ENCODE data around the gene NUDT13.

The NUDT13 gene

GRCh38 chr10:73084209-73084608 is 26.0 kb upstream of the NUDT13 start:
- no peak for TF ChIP-seq POLR2AphosphoS5 (IDR thresholded peaks at IDR 0.05; ENCODE audit: low read depth)
- TF ChIP-seq, protein P1, sequence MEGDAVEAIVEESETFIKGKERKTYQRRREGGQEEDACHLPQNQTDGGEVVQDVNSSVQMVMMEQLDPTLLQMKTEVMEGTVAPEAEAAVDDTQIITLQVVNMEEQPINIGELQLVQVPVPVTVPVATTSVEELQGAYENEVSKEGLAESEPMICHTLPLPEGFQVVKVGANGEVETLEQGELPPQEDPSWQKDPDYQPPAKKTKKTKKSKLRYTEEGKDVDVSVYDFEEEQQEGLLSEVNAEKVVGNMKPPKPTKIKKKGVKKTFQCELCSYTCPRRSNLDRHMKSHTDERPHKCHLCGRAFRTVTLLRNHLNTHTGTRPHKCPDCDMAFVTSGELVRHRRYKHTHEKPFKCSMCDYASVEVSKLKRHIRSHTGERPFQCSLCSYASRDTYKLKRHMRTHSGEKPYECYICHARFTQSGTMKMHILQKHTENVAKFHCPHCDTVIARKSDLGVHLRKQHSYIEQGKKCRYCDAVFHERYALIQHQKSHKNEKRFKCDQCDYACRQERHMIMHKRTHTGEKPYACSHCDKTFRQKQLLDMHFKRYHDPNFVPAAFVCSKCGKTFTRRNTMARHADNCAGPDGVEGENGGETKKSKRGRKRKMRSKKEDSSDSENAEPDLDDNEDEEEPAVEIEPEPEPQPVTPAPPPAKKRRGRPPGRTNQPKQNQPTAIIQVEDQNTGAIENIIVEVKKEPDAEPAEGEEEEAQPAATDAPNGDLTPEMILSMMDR (IDR thresholded peaks at IDR 0.05; ENCODE audit: insufficient read depth, low read length) = no peak
- TF ChIP-seq, protein P2, sequence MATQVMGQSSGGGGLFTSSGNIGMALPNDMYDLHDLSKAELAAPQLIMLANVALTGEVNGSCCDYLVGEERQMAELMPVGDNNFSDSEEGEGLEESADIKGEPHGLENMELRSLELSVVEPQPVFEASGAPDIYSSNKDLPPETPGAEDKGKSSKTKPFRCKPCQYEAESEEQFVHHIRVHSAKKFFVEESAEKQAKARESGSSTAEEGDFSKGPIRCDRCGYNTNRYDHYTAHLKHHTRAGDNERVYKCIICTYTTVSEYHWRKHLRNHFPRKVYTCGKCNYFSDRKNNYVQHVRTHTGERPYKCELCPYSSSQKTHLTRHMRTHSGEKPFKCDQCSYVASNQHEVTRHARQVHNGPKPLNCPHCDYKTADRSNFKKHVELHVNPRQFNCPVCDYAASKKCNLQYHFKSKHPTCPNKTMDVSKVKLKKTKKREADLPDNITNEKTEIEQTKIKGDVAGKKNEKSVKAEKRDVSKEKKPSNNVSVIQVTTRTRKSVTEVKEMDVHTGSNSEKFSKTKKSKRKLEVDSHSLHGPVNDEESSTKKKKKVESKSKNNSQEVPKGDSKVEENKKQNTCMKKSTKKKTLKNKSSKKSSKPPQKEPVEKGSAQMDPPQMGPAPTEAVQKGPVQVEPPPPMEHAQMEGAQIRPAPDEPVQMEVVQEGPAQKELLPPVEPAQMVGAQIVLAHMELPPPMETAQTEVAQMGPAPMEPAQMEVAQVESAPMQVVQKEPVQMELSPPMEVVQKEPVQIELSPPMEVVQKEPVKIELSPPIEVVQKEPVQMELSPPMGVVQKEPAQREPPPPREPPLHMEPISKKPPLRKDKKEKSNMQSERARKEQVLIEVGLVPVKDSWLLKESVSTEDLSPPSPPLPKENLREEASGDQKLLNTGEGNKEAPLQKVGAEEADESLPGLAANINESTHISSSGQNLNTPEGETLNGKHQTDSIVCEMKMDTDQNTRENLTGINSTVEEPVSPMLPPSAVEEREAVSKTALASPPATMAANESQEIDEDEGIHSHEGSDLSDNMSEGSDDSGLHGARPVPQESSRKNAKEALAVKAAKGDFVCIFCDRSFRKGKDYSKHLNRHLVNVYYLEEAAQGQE (IDR thresholded peaks at IDR 0.05; ENCODE audit: insufficient replicate concordance, low read depth) = no peak
- TF ChIP-seq SPI1 (IDR thresholded peaks at IDR 0.05; ENCODE audit: borderline replicate concordance, low read depth) = no peak
- no peak for TF ChIP-seq GABPA (IDR thresholded peaks at IDR 0.05; ENCODE audit: low read depth)
- no peaks in the 10 kb centered on the region for H3K27me3 ChIP-seq (ENCODE audit: insufficient read depth, poor library complexity, severe bottlenecking)
- H3K4me3 ChIP-seq (replicated peaks; ENCODE audit: insufficient read depth, low read length) = no peak overlapping the region
- no peak overlapping the region for H3K27ac ChIP-seq (replicated peaks)
- no peak for DNase-seq (ENCODE audit: low read depth in 1 of 2, low spot score in 1 of 2)

DNA sequence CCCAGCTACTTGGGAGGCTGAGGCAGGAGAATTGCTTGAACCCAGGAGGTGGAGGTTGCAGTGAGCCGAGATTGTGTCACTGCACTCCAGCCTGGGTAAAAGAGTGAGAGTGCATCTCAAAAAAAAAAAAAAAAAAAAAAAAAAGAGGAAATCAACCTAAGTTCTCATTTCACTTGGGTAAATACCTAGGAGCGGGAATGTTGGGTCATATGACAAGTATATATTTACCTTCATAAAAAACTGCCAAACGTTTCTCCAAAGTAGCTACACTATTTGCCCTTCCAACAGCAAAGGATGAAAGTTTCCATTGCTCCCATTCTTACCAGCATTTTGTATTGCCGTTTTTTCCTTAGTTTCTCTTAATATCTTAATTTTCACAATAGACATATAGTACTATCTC is 23.4 kb upstream of the NUDT13 start:
- Histone ChIP-seq H3K27ac (replicated peaks) (no peak overlapping the region), H3K4me3 (replicated peaks; ENCODE audit: insufficient read depth, low read length) (no peak overlapping the region), H3K27me3 (ENCODE audit: insufficient read depth, poor library complexity, severe bottlenecking) (no peaks in the 10 kb centered on the region)
- TF ChIP-seq, protein P1 (IDR thresholded peaks at IDR 0.05; ENCODE audit: insufficient read depth, low read length) = no peak
- TF ChIP-seq SPI1 (IDR thresholded peaks at IDR 0.05; ENCODE audit: borderline replicate concordance, low read depth) = peak; percentile 64; the same call in 1 of the 2 replicates
- no peak for DNase-seq (ENCODE audit: low read depth in 1 of 2, low spot score in 1 of 2)

- TF ChIP-seq SPI1 (IDR thresholded peaks at IDR 0.05; ENCODE audit: borderline replicate concordance, low read depth) (no peak), POLR2AphosphoS5 (IDR thresholded peaks at IDR 0.05; ENCODE audit: low read depth) (no peak), GABPA (IDR thresholded peaks at IDR 0.05; ENCODE audit: low read depth) (no peak)
- TF ChIP-seq, protein P2 (IDR thresholded peaks at IDR 0.05; ENCODE audit: insufficient replicate concordance, low read depth) = no peak
- TF ChIP-seq, protein P1 (IDR thresholded peaks at IDR 0.05; ENCODE audit: insufficient read depth, low read length) = no peak
- Histone ChIP-seq H3K4me3 (replicated peaks; ENCODE audit: insufficient read depth, low read length) (no peak overlapping the region), H3K27me3 (ENCODE audit: insufficient read depth, poor library complexity, severe bottlenecking) (no peaks in the 10 kb centered on the region), H3K27ac (replicated peaks) (no peak overlapping the region)
- no peak for DNase-seq (ENCODE audit: low read depth in 1 of 2, low spot score in 1 of 2)
These were observed 22.0 kb upstream of the NUDT13 start for GRCh38 chr10:73088304-73088703.

DNA sequence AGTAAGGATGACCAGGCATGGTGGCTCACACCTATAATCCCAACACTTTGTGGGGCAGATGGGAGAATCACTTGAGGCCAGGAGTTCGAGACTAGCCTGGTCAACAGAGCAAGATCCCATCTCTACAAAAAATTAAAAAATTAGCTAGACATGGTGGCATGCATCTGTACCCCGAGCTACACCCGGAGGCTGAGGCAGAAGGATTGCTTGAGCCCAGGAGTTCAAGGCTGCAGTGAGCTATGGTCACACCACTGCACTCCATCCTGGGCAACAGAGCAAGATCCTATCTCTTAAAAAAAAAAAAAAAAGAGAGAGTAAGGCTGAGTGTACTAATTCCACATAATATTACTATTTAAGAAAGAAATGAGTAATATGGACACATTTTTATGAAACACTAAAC is 17.4 kb upstream of the NUDT13 start:
- no peak for DNase-seq (ENCODE audit: low read depth in 1 of 2, low spot score in 1 of 2)
- TF ChIP-seq, protein P2 (IDR thresholded peaks at IDR 0.05; ENCODE audit: insufficient replicate concordance, low read depth) = no peak
- TF ChIP-seq, protein P1 (IDR thresholded peaks at IDR 0.05; ENCODE audit: insufficient read depth, low read length) = no peak
- no peak for TF ChIP-seq POLR2AphosphoS5 (IDR thresholded peaks at IDR 0.05; ENCODE audit: low read depth)
- TF ChIP-seq GABPA (IDR thresholded peaks at IDR 0.05; ENCODE audit: low read depth) = no peak
- no peak for TF ChIP-seq SPI1 (IDR thresholded peaks at IDR 0.05; ENCODE audit: borderline replicate concordance, low read depth)
- Histone ChIP-seq H3K27ac (replicated peaks) (no peak overlapping the region), H3K4me3 (replicated peaks; ENCODE audit: insufficient read depth, low read length) (no peak overlapping the region), H3K27me3 (ENCODE audit: insufficient read depth, poor library complexity, severe bottlenecking) (no peaks in the 10 kb centered on the region)

Data from HL-60 (cell line).